ENCODE results near the gene RBM20. TPM values are rescaled to one million over a fixed set of nuclear protein-coding genes. Genes with fewer than 3 reads are reported as not detected.

RBM20 gene
- total RNA-seq, 1 experiment from 2014 or later, result 0.17 TPM

GRCh38 chr10:110861476-110861875, 217.3 kb downstream of the RBM20 start:
- no CpG with 5 or more reads among the region's 2 CpGs for WGBS (ENCODE audit: extremely low coverage, insufficient read length, low lambda C conversion rate)
- H3K27me3 ChIP-seq (ENCODE audit: insufficient read depth, low read length), result no peaks in the 10 kb centered on the region
- no peaks in the 10 kb centered on the region for H4K20me1 ChIP-seq (ENCODE audit: control insufficient read depth, insufficient read depth, insufficient read length)
- H3K79me2 ChIP-seq (ENCODE audit: insufficient read depth, low read length), result no peaks in the 10 kb centered on the region
- H3K9me3 Mint-ChIP-seq, result no peaks in the 10 kb centered on the region
- no peaks in the 10 kb centered on the region for H3K4me1 ChIP-seq (ENCODE audit: insufficient read depth, low read length)
- H4K5ac ChIP-seq (ENCODE audit: insufficient read length, low read depth, low read length), result no peak overlapping the region
- no peak overlapping the region for H3K9ac ChIP-seq (ENCODE audit: extremely low read depth, insufficient read length, low read length)
- no peak overlapping the region for H4K91ac ChIP-seq (ENCODE audit: insufficient read length, low read depth, low read length)
- H2BK120ac ChIP-seq (ENCODE audit: low read depth, low read length, poor library complexity, severe bottlenecking), result no peak overlapping the region
- no peaks in the 10 kb centered on the region for H3K79me1 ChIP-seq (ENCODE audit: insufficient read depth, low read depth, low read length, poor library complexity, severe bottlenecking)
- H3K27me3 Mint-ChIP-seq (ENCODE audit: low read depth), result 0 out of 2 replicates have a peak, but pooled peaks cover 2% of the 10 kb centered on the region
- no peak overlapping the region for H3K4me3 Mint-ChIP-seq
- DNase-seq, result no peak
- H2BK15ac ChIP-seq (ENCODE audit: low read depth, low read length), result no peak overlapping the region
- no peak overlapping the region for H2AK5ac ChIP-seq (ENCODE audit: insufficient read length, low read length)
- no peak overlapping the region for H3K14ac ChIP-seq (ENCODE audit: insufficient read depth, low read length)
- H3K4me1 Mint-ChIP-seq, result peaks cover 4 to 22% of the 10 kb centered on the region in 2 experiments
- H3K9me3 ChIP-seq (ENCODE audit: control insufficient read depth, low read depth, low read length), result no peaks in the 10 kb centered on the region
- H3K4me2 ChIP-seq (ENCODE audit: insufficient read depth, insufficient read length, low read length), result no peak overlapping the region
- H3K27ac Mint-ChIP-seq, result 0 out of 7 replicates have a peak overlapping the region, but pooled peaks of 1 of the 3 experiments have one; percentile 71
- H3K36me3 Mint-ChIP-seq (ENCODE audit: insufficient read depth in 1 of 3, low read depth in 3 of 3), result no peaks in the 10 kb centered on the region
- H3K56ac ChIP-seq (ENCODE audit: insufficient read length, low read depth, low read length), result no peak overlapping the region
- H2AFZ ChIP-seq (ENCODE audit: low read length), result no peak overlapping the region
- no peak overlapping the region for H4K8ac ChIP-seq (replicated peaks; ENCODE audit: insufficient read length, low read depth, low read length)
- no peaks in the 10 kb centered on the region for H3K23me2 ChIP-seq (ENCODE audit: insufficient read length, low read depth, low read length, poor library complexity, severe bottlenecking)
- no peak overlapping the region for H3K4ac ChIP-seq (ENCODE audit: low read depth, low read length)
- no peak overlapping the region for H3K27ac ChIP-seq (ENCODE audit: insufficient read length, low read depth, low read length)
- H3T11ph ChIP-seq (ENCODE audit: low read length), result no peak overlapping the region
- no peak overlapping the region for H2BK5ac ChIP-seq (ENCODE audit: insufficient read length, low read length)
- H2BK12ac ChIP-seq (ENCODE audit: insufficient read length, low read depth, low read length), result no peak overlapping the region
- no peak for TF ChIP-seq CTCF (conservative IDR thresholded peaks at IDR 0.05)
- H3K18ac ChIP-seq (ENCODE audit: insufficient read length, low read depth, low read length), result no peak overlapping the region
- H2BK20ac ChIP-seq (ENCODE audit: low read depth, low read length, poor library complexity, severe bottlenecking), result no peak overlapping the region
- no peak overlapping the region for H3K23ac ChIP-seq (ENCODE audit: insufficient read length, low read depth, low read length)
